ENCODE results near the gene B3GNT5.

DNA sequence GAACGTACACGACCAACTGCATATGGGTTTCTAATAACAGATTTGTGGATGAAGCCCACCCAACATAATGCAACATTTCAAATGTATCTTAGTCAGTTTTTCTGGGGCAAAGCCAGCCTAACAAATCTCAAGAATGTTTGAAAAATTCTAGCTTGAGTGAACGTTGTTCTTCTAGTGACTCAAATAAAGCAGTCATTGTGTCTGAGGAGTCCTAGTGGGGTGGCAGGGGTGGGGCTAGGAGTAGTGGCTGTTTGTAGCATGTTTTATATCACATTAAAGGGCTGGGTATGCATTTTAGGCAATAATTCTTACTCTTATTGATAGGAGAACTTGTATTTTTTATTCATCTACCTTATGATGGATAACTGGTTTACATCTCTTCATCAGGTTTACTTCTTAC is 6.0 kb downstream of the B3GNT5 start:
- TF ChIP-seq CTCF (conservative IDR thresholded peaks at IDR 0.05; ENCODE audit: low read depth, low read length) (no peak), EZH2 (IDR thresholded peaks at IDR 0.05; ENCODE audit: borderline replicate concordance, low read depth, low read length, poor library complexity, severe bottlenecking) (no peak)
